Spleen (tissue), 11 donors: ENCODE data around the gene SDK2. TPM values are rescaled to one million over a fixed set of nuclear protein-coding genes. Genes with fewer than 3 reads are reported as not detected.

ENCODE experiments used
- DNase-seq: peaks from one replicate; pipeline ENCODE4 v3.0.0-alpha.2; 2020
- H3K27ac ChIP-seq, 8 donors: fragments of 200-600 bp; sonication (generic) in 7 of 8; 1 replicate in 4 of 8; 2 replicates in 4 of 8; pipeline versions ENCODE4 v1.5.0 to v1.8.0; 2016 to 2021; ENCODE audit warnings: inconsistent platforms in 4 of 8, mild to moderate bottlenecking in 4 of 8, moderate library complexity in 1 of 8
- H3K27me3 ChIP-seq, 7 donors: fragments of 200-600 bp; sonication (generic) in 6 of 7; replicated peaks in 1 of 7; 1 replicate in 4 of 7; 2 replicates in 3 of 7; pipeline versions ENCODE4 v1.5.0 to v1.8.0; 2016 to 2021; ENCODE audit warnings: inconsistent platforms in 3 of 7, mild to moderate bottlenecking in 1 of 7
- H3K36me3 ChIP-seq, 6 donors: fragments of 200-600 bp; sonication (generic) in 5 of 6; 1 replicate in 4 of 6; 2 replicates in 2 of 6; pipeline versions ENCODE4 v1.5.0 to v1.8.0; 2016 to 2021; ENCODE audit warnings: inconsistent platforms in 2 of 6
- H3K4me1 ChIP-seq, 6 donors: fragments of 200-600 bp; sonication (generic) in 5 of 6; 1 replicate in 3 of 6; 2 replicates in 3 of 6; pipeline versions ENCODE4 v1.5.0 to v1.8.0; 2016 to 2021; ENCODE audit warnings: inconsistent platforms in 3 of 6
- H3K4me3 ChIP-seq, 8 donors: fragments of 200-600 bp; sonication (generic) in 7 of 8; 1 replicate in 4 of 8; 2 replicates in 4 of 8; pipeline versions ENCODE4 v1.5.0 to v1.8.0; 2016 to 2021; ENCODE audit warnings: inconsistent platforms in 4 of 8, mild to moderate bottlenecking in 4 of 8, moderate library complexity in 2 of 8
- H3K9me3 ChIP-seq, 8 donors: fragments of 200-600 bp; sonication (generic) in 7 of 8; 1 replicate in 4 of 8; 2 replicates in 4 of 8; pipeline versions ENCODE4 v1.5.0 to v1.8.0; 2016 to 2021; ENCODE audit warnings: inconsistent platforms in 4 of 8
- CTCF ChIP-seq, 11 experiments: fragments of 200-600 bp in 7 of 11; fragments of 450-650 bp in 4 of 11; sonication (generic) in 4 of 11; IDR thresholded peaks in 8 of 11; conservative IDR thresholded peaks in 3 of 11; 1 replicate in 7 of 11; 2 replicates in 4 of 11; pipeline versions ENCODE4 v1.4.0 to v1.8.0; 2016 to 2021; ENCODE audit warnings: antibody characterized with exemption in 11 of 11, inconsistent platforms in 4 of 11, mild to moderate bottlenecking in 1 of 11
- POLR2A ChIP-seq, 3 donors: fragments of 450-650 bp; IDR thresholded peaks; one replicate each; pipeline ENCODE4 v1.5.1; 2017; ENCODE audit warnings: antibody characterized with exemption in 3 of 3, mild to moderate bottlenecking in 1 of 3
- POLR2AphosphoS5 ChIP-seq, 3 donors: sonication (generic); formaldehyde crosslinking; IDR thresholded peaks; one replicate each; pipeline ENCODE4 v1.5.1; 2017; ENCODE audit warnings: antibody characterized with exemption in 3 of 3
- WGBS, 5 donors: extraction: QIAGEN DNeasy Blood & Tissue Kit in 3 of 5; methylation state at CpG; one replicate each; pipeline versions ENCODE4 v1.1.5 to v1.1.7; 2013 to 2018; 5-methylcytosine and 5-hydroxymethylcytosine counted together
- intact Hi-C: fragments of 100-400 bp; cut with DNase I; formaldehyde crosslinking; loops from one replicate; pipeline ENCODE4 v1.15.0; 2023; ENCODE audit warnings: low total_unique reads
- polyA plus RNA-seq, 3 donors: library from polyadenylated mRNA; stranded (reverse); fragments of 200-250 nt; gene quantifications; one replicate each; pipeline ENCODE4 v1.2.1, GENCODE V29; 2013
- total RNA-seq, 7 donors: library from RNA; depleted of rRNA in 3 of 7; stranded (reverse); fragments of >200 nt in 3 of 7; fragmentation: NEBNext Ultra II Directional in 4 of 7; extraction: Animal tissue kit (Norgen Biotek cat#: 25700) in 4 of 7; gene quantifications; one replicate each; pipeline versions ENCODE4 v1.1.0 to v1.2.1, GENCODE V29; 2016 to 2021
- donor health status: healthy with polysubstance abuse.
- donor health status: DM: no; HTN: no; CAD: no; lungs with moderate emphysema.
- donor health status: DM: no; HTN: no; CAD: no.
- donor health status: Bipolar disorder and iron deficiency.
- donor health status: healthy.
- donor health status: DM: no; HTN: no; CAD: no.
- donor health status: DM: yes; HTN: yes; CAD: no.

The SDK2 gene
- total and polyA plus RNA-seq, 10 donors, result 0.86 to 16.5 (median 9.7) TPM

GRCh38 chr17:73290399-73291259, 353.6 kb downstream of the SDK2 start:
- intact Hi-C loops, result no loop called here
- DNase-seq, result no peak
- Histone ChIP-seq H3K36me3 (peaks cover 0 to 9% (median 3%) of the 10 kb centered on the region in 6 donors), H3K9me3 (no peaks in the 10 kb centered on the region), H3K27me3 (no peaks in the 10 kb centered on the region), H3K27ac (peak overlapping the region; percentile 42 to 81 (median 70)), H3K4me3 (peak overlapping the region in 1 of 8 donors; percentile 21), H3K4me1 (peaks cover 19 to 94% (median 55%) of the 10 kb centered on the region in 6 donors)
- 41 to 55% (median 45%) methylated on average over 13 to 16 of the region's 16 CpGs for WGBS, 5 donors
- TF ChIP-seq POLR2AphosphoS5 (IDR thresholded peaks at IDR 0.05) (no peak), POLR2A (IDR thresholded peaks at IDR 0.05) (no peak), CTCF (IDR thresholded peaks at IDR 0.05 in 8 of 11, conservative IDR thresholded peaks at IDR 0.05 in 3 of 11) (no peak)

GRCh38 chr17:73289549-73290254, 354.5 kb downstream of the SDK2 start:
- intact Hi-C loops, result no loop called here
- H3K27me3 ChIP-seq, result no peaks in the 10 kb centered on the region
- DNase-seq, result no peak
- WGBS, 5 donors, result 56 to 80% (median 76%) methylated on average over 7 of the region's 7 CpGs
- H3K4me1 ChIP-seq, result peaks cover 19 to 99% (median 55%) of the 10 kb centered on the region in 6 donors
- TF ChIP-seq CTCF (IDR thresholded peaks at IDR 0.05 in 8 of 11, conservative IDR thresholded peaks at IDR 0.05 in 3 of 11) (no peak), POLR2A (IDR thresholded peaks at IDR 0.05) (no peak), POLR2AphosphoS5 (IDR thresholded peaks at IDR 0.05) (no peak)
- H3K9me3 ChIP-seq, result no peaks in the 10 kb centered on the region
- H3K4me3 ChIP-seq, result no peak overlapping the region
- peak overlapping the region; percentile 42 to 81 (median 70) for H3K27ac ChIP-seq
- peaks cover 0 to 19% (median 11%) of the 10 kb centered on the region in 6 donors for H3K36me3 ChIP-seq

- no peaks in the 10 kb centered on the region for H3K27me3 ChIP-seq
- H3K36me3 ChIP-seq, result peaks cover 0 to 28% (median 12%) of the 10 kb centered on the region in 6 donors
- intact Hi-C loops, result no loop called here
- no peak for DNase-seq
- no peak overlapping the region for H3K4me3 ChIP-seq
- TF ChIP-seq POLR2AphosphoS5 (IDR thresholded peaks at IDR 0.05) (peak; percentile 48 to 71 (median 67)), CTCF (IDR thresholded peaks at IDR 0.05 in 8 of 11, conservative IDR thresholded peaks at IDR 0.05 in 3 of 11) (peak in 1 of 11 experiments; percentile 5), POLR2A (IDR thresholded peaks at IDR 0.05) (no peak)
- 62 to 72% (median 70%) methylated on average over 19 of the region's 19 CpGs for WGBS, 5 donors
- peaks cover 19 to 96% (median 54%) of the 10 kb centered on the region in 6 donors for H3K4me1 ChIP-seq
- H3K27ac ChIP-seq, result peak overlapping the region; percentile 19 to 81 (median 70)
- H3K9me3 ChIP-seq, result no peaks in the 10 kb centered on the region
Measured at GRCh38 chr17:73288534-73289302, 355.5 kb downstream of the SDK2 start.
